Measurements from ENCODE around the gene BFSP2.

BFSP2 gene

DNA sequence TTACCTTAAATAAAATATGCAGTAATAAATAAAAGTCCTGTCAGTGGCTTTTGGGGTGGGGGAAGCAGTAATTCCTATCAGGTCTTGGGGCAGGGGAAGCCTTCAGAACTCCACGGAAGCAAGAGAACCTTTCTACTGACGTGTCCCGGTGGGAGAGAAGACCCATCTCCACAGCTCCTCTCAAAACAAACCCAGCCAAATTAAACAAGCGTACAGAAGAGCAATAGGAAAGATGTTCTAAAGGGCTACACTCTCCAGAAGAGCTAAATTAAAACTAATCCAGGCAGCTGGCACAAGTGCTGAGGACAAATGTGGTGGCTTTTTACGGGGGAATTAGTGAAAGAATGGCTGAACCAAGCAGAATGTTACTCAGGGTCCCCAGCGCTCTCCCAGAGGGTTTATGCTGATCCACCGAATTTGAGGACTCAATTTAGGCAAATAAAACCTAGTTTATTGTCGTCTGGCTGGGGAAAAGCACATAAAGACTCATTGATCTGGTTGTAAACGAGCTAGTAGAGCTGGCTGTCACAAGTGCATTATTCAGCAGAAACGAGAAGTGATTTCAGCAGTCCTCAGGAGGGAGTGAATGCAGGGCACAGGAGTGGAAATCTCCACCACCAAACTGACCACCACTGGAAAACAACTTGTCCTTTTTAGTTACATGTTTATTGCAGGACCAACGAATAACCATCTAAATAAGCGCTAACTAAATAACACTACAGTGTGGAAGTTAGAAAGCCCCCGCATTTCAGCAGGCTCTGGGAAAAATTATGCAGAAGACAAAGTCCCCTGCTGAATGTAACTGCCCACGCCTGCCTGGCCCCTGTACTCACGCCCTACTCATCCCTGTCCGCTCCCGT, 13.5 kb downstream of the BFSP2 start:
- no peak for FAIRE-seq
- TF ChIP-seq, protein P1, sequence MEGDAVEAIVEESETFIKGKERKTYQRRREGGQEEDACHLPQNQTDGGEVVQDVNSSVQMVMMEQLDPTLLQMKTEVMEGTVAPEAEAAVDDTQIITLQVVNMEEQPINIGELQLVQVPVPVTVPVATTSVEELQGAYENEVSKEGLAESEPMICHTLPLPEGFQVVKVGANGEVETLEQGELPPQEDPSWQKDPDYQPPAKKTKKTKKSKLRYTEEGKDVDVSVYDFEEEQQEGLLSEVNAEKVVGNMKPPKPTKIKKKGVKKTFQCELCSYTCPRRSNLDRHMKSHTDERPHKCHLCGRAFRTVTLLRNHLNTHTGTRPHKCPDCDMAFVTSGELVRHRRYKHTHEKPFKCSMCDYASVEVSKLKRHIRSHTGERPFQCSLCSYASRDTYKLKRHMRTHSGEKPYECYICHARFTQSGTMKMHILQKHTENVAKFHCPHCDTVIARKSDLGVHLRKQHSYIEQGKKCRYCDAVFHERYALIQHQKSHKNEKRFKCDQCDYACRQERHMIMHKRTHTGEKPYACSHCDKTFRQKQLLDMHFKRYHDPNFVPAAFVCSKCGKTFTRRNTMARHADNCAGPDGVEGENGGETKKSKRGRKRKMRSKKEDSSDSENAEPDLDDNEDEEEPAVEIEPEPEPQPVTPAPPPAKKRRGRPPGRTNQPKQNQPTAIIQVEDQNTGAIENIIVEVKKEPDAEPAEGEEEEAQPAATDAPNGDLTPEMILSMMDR (IDR thresholded peaks at IDR 0.05; ENCODE audit: insufficient read depth, missing control alignments) = no peak
- DNase-seq (ENCODE audit: insufficient read length, low spot score) = no peak

DNA sequence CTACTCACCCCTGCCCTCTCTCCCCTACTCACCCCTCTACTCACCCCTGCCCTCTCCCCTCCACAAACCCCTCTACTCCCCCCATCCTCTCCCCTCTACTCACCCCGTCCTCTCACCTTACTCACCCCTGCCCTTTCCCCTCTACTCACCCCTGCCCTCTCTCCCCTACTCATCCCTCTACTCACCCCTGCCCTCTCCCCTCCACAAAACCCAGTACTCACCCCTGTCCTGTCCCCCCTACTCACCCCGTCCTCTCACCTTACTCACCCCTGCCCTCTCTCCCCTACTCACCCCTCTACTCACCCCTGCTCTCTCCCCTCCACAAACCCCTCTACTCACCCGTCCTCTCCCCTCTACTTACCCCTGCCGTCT, 14.2 kb downstream of the BFSP2 start:
- FAIRE-seq = no peak
- TF ChIP-seq, protein P1 (IDR thresholded peaks at IDR 0.05; ENCODE audit: insufficient read depth, missing control alignments) = no peak
- DNase-seq (ENCODE audit: insufficient read length, low spot score) = no peak

DNA sequence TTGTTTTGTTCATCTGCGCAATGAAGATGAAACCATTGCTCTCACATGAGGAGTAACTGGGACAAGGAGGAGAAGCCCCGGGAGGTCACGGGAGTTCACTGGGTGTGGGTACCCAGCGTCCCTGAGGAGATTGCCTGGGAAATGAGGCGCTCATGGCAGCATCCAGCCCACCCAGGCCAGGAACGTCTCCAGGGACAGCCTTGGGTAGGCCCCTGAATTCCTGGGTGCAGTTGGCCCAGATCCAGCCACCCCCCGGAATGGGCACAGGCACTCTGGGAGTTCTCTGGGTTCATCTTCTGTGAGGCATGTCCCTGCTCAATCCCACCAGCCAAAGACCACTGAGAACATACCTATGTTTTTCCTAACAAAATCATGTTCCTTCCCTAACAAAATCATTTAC, 18.5 kb downstream of the BFSP2 start:
- DNase-seq (ENCODE audit: insufficient read length, low spot score) = no peak
- TF ChIP-seq, protein P1 (IDR thresholded peaks at IDR 0.05; ENCODE audit: insufficient read depth, missing control alignments) = no peak
- FAIRE-seq = no peak

DNA sequence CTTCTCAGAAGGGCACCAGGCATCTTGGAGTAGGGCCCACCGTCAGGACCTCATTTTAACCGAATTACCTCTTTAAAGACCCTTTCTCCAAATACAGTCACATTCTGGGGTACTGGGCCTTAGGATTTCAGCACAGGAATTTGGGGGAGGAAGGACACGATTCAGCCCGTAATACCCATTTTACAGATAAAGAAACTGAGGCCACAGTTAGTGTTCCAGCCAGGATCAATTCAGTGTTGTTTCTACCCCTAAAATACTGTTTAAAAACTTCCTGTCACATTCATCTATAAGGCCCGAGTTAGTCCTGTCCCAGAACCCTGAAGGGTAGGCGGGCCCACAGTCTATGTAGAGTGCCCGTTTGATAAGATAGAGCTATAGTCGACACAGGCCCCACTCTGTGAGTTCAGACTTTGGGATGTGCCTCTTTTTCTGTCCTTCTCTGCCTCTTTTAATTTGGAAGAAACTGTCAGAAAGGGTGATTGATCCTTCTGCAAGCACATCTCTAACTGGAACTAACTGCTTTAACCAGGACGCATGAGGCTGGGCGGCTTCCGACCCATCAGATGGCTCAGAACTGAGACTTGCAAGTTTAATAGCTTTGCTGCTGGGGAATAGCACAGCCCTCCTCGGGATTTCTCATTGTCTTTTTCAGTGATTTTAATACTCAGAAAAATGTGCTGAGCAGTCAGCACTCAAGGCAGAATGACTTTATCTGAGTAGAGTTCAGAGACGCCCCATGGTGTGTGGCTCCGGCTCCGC, 19.5 kb downstream of the BFSP2 start:
- TF ChIP-seq, protein P1 (IDR thresholded peaks at IDR 0.05; ENCODE audit: insufficient read depth, missing control alignments) = no peak
- no peak for FAIRE-seq
- DNase-seq (ENCODE audit: insufficient read length, low spot score) = no peak

DNA sequence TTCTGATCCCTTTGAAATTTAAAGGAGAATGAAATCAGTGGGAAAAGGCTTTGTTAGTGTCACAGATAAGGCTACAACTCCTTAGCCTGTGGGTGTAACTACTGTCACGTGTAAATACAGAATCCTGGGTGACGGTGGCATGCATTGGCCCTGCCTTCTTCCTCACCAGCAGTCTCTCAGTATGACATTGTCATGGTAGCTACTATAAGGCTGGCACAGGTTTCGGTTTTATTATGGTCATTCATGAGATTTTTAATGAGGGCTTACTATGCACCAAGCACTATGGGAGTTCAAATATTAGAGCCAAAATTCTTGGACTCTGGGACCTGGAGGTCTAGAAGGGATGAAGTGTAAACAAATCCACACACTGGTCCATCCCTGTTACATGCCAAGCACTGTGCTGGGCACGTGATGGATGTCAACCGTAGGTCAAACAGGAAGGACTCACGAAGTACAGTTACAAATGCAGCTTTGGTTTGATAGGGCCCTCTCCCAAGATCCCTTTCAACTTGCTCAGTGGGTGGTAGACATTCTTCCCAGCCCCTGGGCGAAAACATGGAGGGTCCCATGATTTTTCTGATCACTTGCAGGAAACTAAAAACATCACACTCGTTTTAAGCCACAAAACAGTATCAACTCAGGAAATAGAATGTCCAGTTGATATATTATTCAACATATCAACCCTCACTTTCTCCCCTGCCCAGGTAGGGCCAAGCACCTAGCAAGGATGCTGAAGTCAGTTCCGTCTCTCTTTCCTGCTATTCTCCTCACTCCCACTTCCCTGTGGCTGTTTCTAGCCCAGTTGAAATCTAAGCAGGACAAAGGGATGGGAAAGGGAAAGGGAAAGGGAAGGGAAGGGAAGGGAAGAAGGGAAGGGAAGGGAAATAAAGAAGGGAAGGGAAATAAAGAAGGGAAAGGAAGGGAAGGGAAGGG, 25.3 kb downstream of the BFSP2 start:
- DNase-seq (ENCODE audit: insufficient read length, low spot score) (no peak), FAIRE-seq (no peak)
- TF ChIP-seq, protein P1 (IDR thresholded peaks at IDR 0.05; ENCODE audit: insufficient read depth, missing control alignments) = no peak

DNA sequence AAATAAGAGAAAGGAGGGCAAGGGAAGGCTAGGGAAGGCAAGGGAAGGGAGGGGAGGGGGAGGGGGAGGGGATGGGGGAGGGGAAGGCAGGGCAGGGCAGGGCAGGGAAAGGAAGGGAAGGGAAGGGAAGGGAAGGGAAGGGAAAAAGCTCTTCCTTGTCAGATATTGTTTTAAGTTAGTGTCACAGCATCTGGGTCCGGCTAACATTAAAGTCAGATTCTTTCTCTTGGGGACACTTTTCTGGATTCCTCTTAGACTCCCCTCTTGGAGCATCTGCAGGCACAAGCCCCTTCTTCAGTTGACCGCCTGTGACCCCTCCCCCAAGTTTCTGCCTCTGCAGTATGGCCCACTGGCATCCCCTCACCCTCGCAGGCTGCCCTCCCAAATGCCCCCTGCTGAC, 26.0 kb downstream of the BFSP2 start:
- DNase-seq (ENCODE audit: insufficient read length, low spot score) (no peak), FAIRE-seq (no peak)
- TF ChIP-seq, protein P1 (IDR thresholded peaks at IDR 0.05; ENCODE audit: insufficient read depth, missing control alignments) = no peak
